Dermis blood vessel endothelial cell (primary cell): ENCODE measurements around the gene SGK2. TPM values are rescaled to one million over a fixed set of nuclear protein-coding genes. Genes with fewer than 3 reads are reported as not detected.
"Not testable (repeated sequence)": the region's sequence is repeated elsewhere in the genome, so short reads cannot be mapped to it uniquely, and the experiment has no call there.

Experiments
- DNase-seq: peaks from one replicate; pipeline ENCODE4 v3.0.0; 2010
- total RNA-seq: library from RNA; depleted of rRNA; stranded (reverse); fragments of >200 nt; gene quantifications from 2 replicates; pipeline ENCODE4 v1.2.3, GENCODE V29; 2014

The SGK2 gene
- total RNA-seq, 1 donor from 2014 or later, result 0.34 TPM

- DNase-seq, result no peak
Measured at GRCh38 chr20:43605715-43606114, 46.9 kb downstream of the SGK2 start.

GRCh38 chr20:43607278-43607677 is 48.5 kb downstream of the SGK2 start:
- DNase-seq, result not testable (repeated sequence)

GRCh38 chr20:43631598-43631997 is 72.8 kb downstream of the SGK2 start:
- no peak for DNase-seq

Other genes with a start within 250 kb of the SGK2 start
- 32.0 and 52.5 TPM in 2 replicates for gene SRSF6, start 101.1 kb upstream of the SGK2 start, total RNA-seq
- 2.4 and 8.2 TPM in 2 replicates for gene L3MBTL1, start 51.3 kb upstream of the SGK2 start, total RNA-seq
- gene IFT52, start 31.9 kb downstream of the SGK2 start, total RNA-seq, result 23.0 and 24.3 TPM in 2 replicates
- 8.7 and 45.0 TPM in 2 replicates for gene MYBL2, start 108.1 kb downstream of the SGK2 start, total RNA-seq
- not detected in 2 replicates for gene GTSF1L, start 168.0 kb downstream of the SGK2 start, total RNA-seq